ENCODE data around the gene CACNA1D.

DNA sequence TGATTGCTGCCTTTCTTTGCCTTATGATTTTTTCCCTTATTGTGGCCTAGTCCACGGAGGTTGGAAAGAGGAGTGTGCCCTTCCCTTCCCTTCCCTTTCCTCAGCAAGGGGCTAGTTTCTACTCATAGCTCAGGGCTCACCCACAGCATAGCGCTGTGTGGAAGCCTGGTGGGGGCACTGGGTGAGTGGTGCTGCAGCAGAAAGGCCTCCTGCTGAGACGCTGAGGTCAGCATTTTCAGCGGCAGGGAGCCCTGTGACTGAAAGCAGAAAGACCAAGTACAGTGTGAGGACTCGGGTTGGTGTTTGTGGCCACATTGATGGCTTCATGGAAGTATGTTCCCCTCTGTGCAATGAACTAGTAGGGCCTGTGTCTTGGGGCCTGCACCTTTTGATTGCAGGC is 21.9 kb downstream of the CACNA1D start:
- TF ChIP-seq POLR2A (IDR thresholded peaks at IDR 0.05) (no peak), CTCF (IDR thresholded peaks at IDR 0.05) (no peak)

Measured in body of pancreas (tissue), 4 donors.